ENCODE results near the gene ACKR2. TPM values are rescaled to one million over a fixed set of nuclear protein-coding genes. Genes with fewer than 3 reads are reported as not detected.

ACKR2 gene
- total and polyA plus RNA-seq, 2 of the 13 experiments (the other 11 are each of a cell fraction or from before 2014, with no cell fraction given) = 1.1 to 1.9 TPM

DNA sequence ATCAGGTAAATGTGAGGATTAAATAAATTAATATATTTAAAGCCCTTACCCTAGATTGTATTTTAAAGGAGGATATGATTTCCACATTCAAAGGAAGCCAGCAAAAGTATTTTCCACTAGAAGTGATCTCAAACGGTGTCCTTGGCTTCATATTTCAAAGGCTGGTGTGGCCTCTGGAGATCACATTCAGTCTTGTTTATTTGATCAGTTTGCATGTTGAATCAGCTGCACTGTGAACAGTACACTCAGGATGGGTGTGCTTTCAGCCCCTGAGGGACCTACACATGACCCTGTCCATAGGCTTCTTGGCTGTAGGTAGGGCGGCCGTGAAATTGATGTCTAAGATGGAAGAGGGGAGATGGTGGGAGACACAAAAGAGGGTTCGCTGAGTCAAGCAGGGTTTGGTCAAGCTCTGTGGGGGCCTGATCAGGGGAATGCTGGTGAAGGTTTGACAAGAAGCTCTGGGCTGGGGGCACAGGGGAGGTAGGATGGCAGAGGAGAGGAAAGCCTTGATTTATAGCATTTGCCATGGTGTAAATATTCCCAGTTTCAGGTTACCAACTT, 44.6 kb downstream of the ACKR2 start (continued):
- TF ChIP-seq FOXP1 (IDR thresholded peaks at IDR 0.05) (peak; percentile 82), FOXP1 (CRISPR knock-in tag; IDR thresholded peaks at IDR 0.05) (peak; percentile 97), FOXP4 (CRISPR knock-in tag; IDR thresholded peaks at IDR 0.05) (peak; percentile 99), CEBPG (CRISPR knock-in tag; IDR thresholded peaks at IDR 0.05) (peak; percentile 74), IKZF4 (CRISPR knock-in tag; IDR thresholded peaks at IDR 0.05; ENCODE audit: borderline replicate concordance, low read depth, not compliant biosample characterization) (no peak), ZFP37 (CRISPR knock-in tag; IDR thresholded peaks at IDR 0.05; ENCODE audit: borderline replicate concordance) (no peak), TCF12 (IDR thresholded peaks at IDR 0.05) (no peak), TCF12 (CRISPR knock-in tag; IDR thresholded peaks at IDR 0.05) (peak; percentile 98), ZFX (CRISPR knock-in tag; IDR thresholded peaks at IDR 0.05; ENCODE audit: low read depth) (peak; percentile 46; the same call in 1 of the 2 replicates), IKZF5 (CRISPR knock-in tag; IDR thresholded peaks at IDR 0.05) (peak; percentile 97), ARNTL (CRISPR knock-in tag; IDR thresholded peaks at IDR 0.05) (peak; percentile 82), THAP11 (CRISPR knock-in tag; IDR thresholded peaks at IDR 0.05) (peak; percentile 57), ZNF687 (CRISPR knock-in tag; IDR thresholded peaks at IDR 0.05) (peak; percentile 48; the same call in 1 of the 2 replicates), TEAD3 (CRISPR knock-in tag; optimal IDR thresholded peaks at IDR 0.05; ENCODE audit: borderline replicate concordance) (peak; percentile 62), PPARG (CRISPR knock-in tag; conservative IDR thresholded peaks at IDR 0.05) (peak; percentile 94)
- TF ChIP-seq, protein P1, sequence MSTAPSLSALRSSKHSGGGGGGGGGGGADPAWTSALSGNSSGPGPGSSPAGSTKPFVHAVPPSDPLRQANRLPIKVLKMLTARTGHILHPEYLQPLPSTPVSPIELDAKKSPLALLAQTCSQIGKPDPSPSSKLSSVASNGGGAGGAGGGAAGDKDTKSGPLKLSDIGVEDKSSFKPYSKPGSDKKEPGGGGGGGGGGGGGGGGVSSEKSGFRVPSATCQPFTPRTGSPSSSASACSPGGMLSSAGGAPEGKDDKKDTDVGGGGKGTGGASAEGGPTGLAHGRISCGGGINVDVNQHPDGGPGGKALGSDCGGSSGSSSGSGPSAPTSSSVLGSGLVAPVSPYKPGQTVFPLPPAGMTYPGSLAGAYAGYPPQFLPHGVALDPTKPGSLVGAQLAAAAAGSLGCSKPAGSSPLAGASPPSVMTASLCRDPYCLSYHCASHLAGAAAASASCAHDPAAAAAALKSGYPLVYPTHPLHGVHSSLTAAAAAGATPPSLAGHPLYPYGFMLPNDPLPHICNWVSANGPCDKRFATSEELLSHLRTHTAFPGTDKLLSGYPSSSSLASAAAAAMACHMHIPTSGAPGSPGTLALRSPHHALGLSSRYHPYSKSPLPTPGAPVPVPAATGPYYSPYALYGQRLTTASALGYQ (CRISPR knock-in tag; IDR thresholded peaks at IDR 0.05) = peak; percentile 83; the same call in 1 of the 2 replicates
- TF ChIP-seq, protein P2, sequence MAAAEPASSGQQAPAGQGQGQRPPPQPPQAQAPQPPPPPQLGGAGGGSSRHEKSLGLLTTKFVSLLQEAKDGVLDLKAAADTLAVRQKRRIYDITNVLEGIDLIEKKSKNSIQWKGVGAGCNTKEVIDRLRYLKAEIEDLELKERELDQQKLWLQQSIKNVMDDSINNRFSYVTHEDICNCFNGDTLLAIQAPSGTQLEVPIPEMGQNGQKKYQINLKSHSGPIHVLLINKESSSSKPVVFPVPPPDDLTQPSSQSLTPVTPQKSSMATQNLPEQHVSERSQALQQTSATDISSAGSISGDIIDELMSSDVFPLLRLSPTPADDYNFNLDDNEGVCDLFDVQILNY (CRISPR knock-in tag; conservative IDR thresholded peaks at IDR 0.05) = no peak
